ENCODE results near the gene BRSK1.

The BRSK1 gene

GRCh38 chr19:55248704-55249103 lies 35.1 kb upstream of the BRSK1 start:
- ChIA-PET CTCF (interaction anchor here (1.4 to 1.8 kb wide), 3 partner anchors 7 to 11 kb away, joined by 4 to 5 read pairs (median 4); partner anchors contain the start of gene PPP6R1), POLR2A (interaction anchor here (1.4 kb wide), 1 partner anchor 11 kb away, joined by 6 read pairs; the partner anchor contains the start of gene PPP6R1)
- Histone ChIP-seq H3K4me3 (ENCODE audit: control insufficient read depth in 1 of 7, extremely low read depth in 1 of 7, insufficient read depth in 4 of 7, low read depth in 2 of 7, low read length in 6 of 7) (no peak overlapping the region), H3K4me1 (ENCODE audit: control extremely low read depth in 1 of 4, control insufficient read depth in 4 of 4, insufficient read depth in 4 of 4, low read length in 3 of 4) (peaks cover 17 to 73% (median 68%) of the 10 kb centered on the region in 4 experiments), H3K9me3 (ENCODE audit: control extremely low read depth in 1 of 5, control insufficient read depth in 4 of 5, insufficient read depth in 2 of 5, low read depth in 1 of 5, low read length in 4 of 5) (no peaks in the 10 kb centered on the region), H3K36me3 (ENCODE audit: control insufficient read depth in 4 of 4, insufficient read depth in 4 of 4, low read length in 3 of 4) (peaks cover 5 to 71% (median 38%) of the 10 kb centered on the region in 4 experiments), H3K27ac (ENCODE audit: insufficient read depth in 1 of 2, low read depth in 1 of 2, low read length in 2 of 2, poor library complexity in 1 of 2, severe bottlenecking in 2 of 2) (peak overlapping the region; percentile 69 to 90), H3K27me3 (replicated peaks in 2 of 5; ENCODE audit: control insufficient read depth in 4 of 5, insufficient read depth in 5 of 5, low read length in 4 of 5) (no peaks in the 10 kb centered on the region)
- no peak for DNase-seq
- 90% methylated on average over 6 of the region's 9 CpGs for WGBS (ENCODE audit: insufficient coverage)

- Histone ChIP-seq H3K27ac (ENCODE audit: insufficient read depth in 1 of 2, low read depth in 1 of 2, low read length in 2 of 2, poor library complexity in 1 of 2, severe bottlenecking in 2 of 2) (peak overlapping the region in 1 of 2 experiments; percentile 95), H3K36me3 (ENCODE audit: control insufficient read depth in 4 of 4, insufficient read depth in 4 of 4, low read length in 3 of 4) (peaks cover 3 to 60% (median 28%) of the 10 kb centered on the region in 4 experiments), H3K4me3 (ENCODE audit: control insufficient read depth in 1 of 7, extremely low read depth in 1 of 7, insufficient read depth in 4 of 7, low read depth in 2 of 7, low read length in 6 of 7) (no peak overlapping the region), H3K9me3 (ENCODE audit: control extremely low read depth in 1 of 5, control insufficient read depth in 4 of 5, insufficient read depth in 2 of 5, low read depth in 1 of 5, low read length in 4 of 5) (no peaks in the 10 kb centered on the region), H3K27me3 (replicated peaks in 2 of 5; ENCODE audit: control insufficient read depth in 4 of 5, insufficient read depth in 5 of 5, low read length in 4 of 5) (no peaks in the 10 kb centered on the region), H3K4me1 (ENCODE audit: control extremely low read depth in 1 of 4, control insufficient read depth in 4 of 4, insufficient read depth in 4 of 4, low read length in 3 of 4) (peaks cover 17 to 85% (median 78%) of the 10 kb centered on the region in 4 experiments)
- ChIA-PET POLR2A (interaction anchor here (0.6 kb wide), 1 partner anchor 9 kb away, joined by 4 read pairs; no protein-coding TSS in a partner anchor), CTCF (interaction anchor here (1.3 kb wide), 1 partner anchor 43 kb away, joined by 3 read pairs; no protein-coding TSS in a partner anchor)
- DNase-seq = no peak
- 96% methylated on average over 8 of the region's 11 CpGs for WGBS (ENCODE audit: insufficient coverage)
Observed at GRCh38 chr19:55249841-55250240, 34.0 kb upstream of the BRSK1 start.

- Histone ChIP-seq H3K4me1 (ENCODE audit: control extremely low read depth in 1 of 4, control insufficient read depth in 4 of 4, insufficient read depth in 4 of 4, low read length in 3 of 4) (peaks cover 17 to 91% (median 84%) of the 10 kb centered on the region in 4 experiments), H3K9me3 (ENCODE audit: control extremely low read depth in 1 of 5, control insufficient read depth in 4 of 5, insufficient read depth in 2 of 5, low read depth in 1 of 5, low read length in 4 of 5) (no peaks in the 10 kb centered on the region), H3K4me3 (ENCODE audit: control insufficient read depth in 1 of 7, extremely low read depth in 1 of 7, insufficient read depth in 4 of 7, low read depth in 2 of 7, low read length in 6 of 7) (peak overlapping the region in 4 of 7 experiments; percentile 5 to 70 (median 50)), H3K27me3 (replicated peaks in 2 of 5; ENCODE audit: control insufficient read depth in 4 of 5, insufficient read depth in 5 of 5, low read length in 4 of 5) (no peaks in the 10 kb centered on the region), H3K27ac (ENCODE audit: insufficient read depth in 1 of 2, low read depth in 1 of 2, low read length in 2 of 2, poor library complexity in 1 of 2, severe bottlenecking in 2 of 2) (peak overlapping the region; percentile 87 to 95), H3K36me3 (ENCODE audit: control insufficient read depth in 4 of 4, insufficient read depth in 4 of 4, low read length in 3 of 4) (peaks cover 3 to 56% (median 24%) of the 10 kb centered on the region in 4 experiments)
- 90% methylated on average over 15 of the region's 18 CpGs for WGBS (ENCODE audit: insufficient coverage)
- DNase-seq = no peak
- ChIA-PET CTCF (interaction anchor here (0.7 to 1.8 kb wide), 4 partner anchors 9 to 52 kb away, joined by 3 to 4 read pairs (median 4); partner anchors contain the start of gene PPP6R1), POLR2A (interaction anchor here (0.6 kb wide), 1 partner anchor 10 kb away, joined by 4 read pairs; no protein-coding TSS in a partner anchor)
Observed at GRCh38 chr19:55250262-55251036, 33.3 kb upstream of the BRSK1 start.

GRCh38 chr19:55251341-55252081 lies 32.3 kb upstream of the BRSK1 start:
- peak; percentile 88 to 97 (median 96) for DNase-seq
- peak overlapping the region; percentile 87 to 95 for H3K27ac ChIP-seq (ENCODE audit: insufficient read depth in 1 of 2, low read depth in 1 of 2, low read length in 2 of 2, poor library complexity in 1 of 2, severe bottlenecking in 2 of 2)
- H3K27me3 ChIP-seq (replicated peaks in 2 of 5; ENCODE audit: control insufficient read depth in 4 of 5, insufficient read depth in 5 of 5, low read length in 4 of 5) = no peaks in the 10 kb centered on the region
- 5% methylated on average over 15 of the region's 19 CpGs for WGBS (ENCODE audit: insufficient coverage)
- peaks cover 23 to 100% (median 94%) of the 10 kb centered on the region in 4 experiments for H3K4me1 ChIP-seq (ENCODE audit: control extremely low read depth in 1 of 4, control insufficient read depth in 4 of 4, insufficient read depth in 4 of 4, low read length in 3 of 4)
- ChIA-PET CTCF (interaction anchor here (0.6 to 2.5 kb wide), 5 partner anchors 8 to 374 kb away, joined by 3 to 7 read pairs (median 4); partner anchors contain the start of gene PPP6R1), POLR2A (no interaction called here)
- H3K9me3 ChIP-seq (ENCODE audit: control extremely low read depth in 1 of 5, control insufficient read depth in 4 of 5, insufficient read depth in 2 of 5, low read depth in 1 of 5, low read length in 4 of 5) = no peaks in the 10 kb centered on the region
- peaks cover 0 to 46% (median 14%) of the 10 kb centered on the region in 4 experiments for H3K36me3 ChIP-seq (ENCODE audit: control insufficient read depth in 4 of 4, insufficient read depth in 4 of 4, low read length in 3 of 4)
- peak overlapping the region in 5 of 7 experiments; percentile 2 to 70 (median 52) for H3K4me3 ChIP-seq (ENCODE audit: control insufficient read depth in 1 of 7, extremely low read depth in 1 of 7, insufficient read depth in 4 of 7, low read depth in 2 of 7, low read length in 6 of 7)

GRCh38 chr19:55252760-55253663 lies 30.8 kb upstream of the BRSK1 start:
- no peaks in the 10 kb centered on the region for H3K27me3 ChIP-seq (replicated peaks in 2 of 5; ENCODE audit: control insufficient read depth in 4 of 5, insufficient read depth in 5 of 5, low read length in 4 of 5)
- ChIA-PET CTCF (interaction anchor here (0.6 to 2.5 kb wide), 2 partner anchors 16 to 93 kb away, joined by 3 to 7 read pairs; no protein-coding TSS in a partner anchor), POLR2A (interaction anchor here (1.0 to 1.5 kb wide), 2 partner anchors 21 to 86 kb away, joined by 3 read pairs; no protein-coding TSS in a partner anchor)
- H3K4me1 ChIP-seq (ENCODE audit: control extremely low read depth in 1 of 4, control insufficient read depth in 4 of 4, insufficient read depth in 4 of 4, low read length in 3 of 4) = peaks cover 27 to 100% (median 96%) of the 10 kb centered on the region in 4 experiments
- no peaks in the 10 kb centered on the region for H3K9me3 ChIP-seq (ENCODE audit: control extremely low read depth in 1 of 5, control insufficient read depth in 4 of 5, insufficient read depth in 2 of 5, low read depth in 1 of 5, low read length in 4 of 5)
- H3K36me3 ChIP-seq (ENCODE audit: control insufficient read depth in 4 of 4, insufficient read depth in 4 of 4, low read length in 3 of 4) = peaks cover 0 to 34% (median 7%) of the 10 kb centered on the region in 4 experiments
- peak overlapping the region; percentile 4 to 98 (median 93) for H3K4me3 ChIP-seq (ENCODE audit: control insufficient read depth in 1 of 7, extremely low read depth in 1 of 7, insufficient read depth in 4 of 7, low read depth in 2 of 7, low read length in 6 of 7)
- peak overlapping the region; percentile 87 to 95 for H3K27ac ChIP-seq (ENCODE audit: insufficient read depth in 1 of 2, low read depth in 1 of 2, low read length in 2 of 2, poor library complexity in 1 of 2, severe bottlenecking in 2 of 2)
- no peak for DNase-seq
- whole genome bisulfite sequencing (ENCODE audit: insufficient coverage) = 64% methylated on average over 18 of the region's 21 CpGs
